Transverse colon (tissue), 4 donors: Measurements from ENCODE around the gene SAMHD1. TPM values are rescaled to one million over a fixed set of nuclear protein-coding genes. Genes with fewer than 3 reads are reported as not detected.

Experiments used
- DNase-seq: peaks from one replicate; pipeline ENCODE4 v3.0.0-alpha.2; 2019
- H3K27ac ChIP-seq, 4 donors: fragments of 200-600 bp; sonication (generic); 2 replicates each; pipeline ENCODE4 v1.5.1; 2016 to 2018; ENCODE audit warnings: inconsistent platforms in 4 of 4
- H3K27me3 ChIP-seq: fragments of 200-600 bp; sonication (generic); 2 replicates; pipeline ENCODE4 v1.5.1; 2017; ENCODE audit warnings: inconsistent platforms
- H3K36me3 ChIP-seq, 4 donors: fragments of 200-600 bp; sonication (generic); 2 replicates each; pipeline ENCODE4 v1.5.1; 2017 to 2019; ENCODE audit warnings: inconsistent platforms in 4 of 4
- H3K4me1 ChIP-seq, 4 donors: fragments of 200-600 bp; sonication (generic); 2 replicates each; pipeline ENCODE4 v1.5.1; 2017 to 2020; ENCODE audit warnings: inconsistent platforms in 4 of 4
- H3K4me3 ChIP-seq, 4 donors: fragments of 200-600 bp; sonication (generic); 1 replicate in 1 of 4; 2 replicates in 3 of 4; pipeline versions ENCODE4 v1.5.1 to v1.6.1; 2017 to 2019; ENCODE audit warnings: inconsistent platforms in 4 of 4
- H3K9me3 ChIP-seq, 2 donors: fragments of 200-600 bp; sonication (generic); 2 replicates each; pipeline ENCODE4 v1.5.1; 2017 to 2019; ENCODE audit warnings: inconsistent platforms in 2 of 2
- EP300 ChIP-seq: sonication (generic); formaldehyde crosslinking; IDR thresholded peaks from one replicate; pipeline ENCODE4 v1.6.1; 2017; ENCODE audit warnings: antibody characterized with exemption, low read depth
- POLR2A ChIP-seq: fragments of 450-650 bp; IDR thresholded peaks from one replicate; pipeline ENCODE4 v1.6.1; 2016; ENCODE audit warnings: antibody characterized with exemption, mild to moderate bottlenecking, moderate library complexity
- POLR2AphosphoS5 ChIP-seq, 3 donors: sonication (generic); formaldehyde crosslinking; IDR thresholded peaks; one replicate each; pipeline ENCODE4 v1.6.1; 2016; ENCODE audit warnings: antibody characterized with exemption in 3 of 3
- WGBS, 2 donors: methylation state at CpG; one replicate each; pipeline ENCODE4 v1.1.5; 2018; ENCODE audit warnings: low coverage in 1 of 2; 5-methylcytosine and 5-hydroxymethylcytosine counted together
- in situ Hi-C, 4 donors: fragments of 200-750 bp; cut with MboI; loops; one replicate each; pipeline versions ENCODE4 v1.15.0 to v1.15.1; 2017; ENCODE audit warnings: low sequenced_read_pairs in 3 of 4, low pct_ligation_motif_present in 1 of 4, low pct_unique_long_range_greater_than_20kb in 1 of 4
- intact Hi-C: fragments of 100-400 bp; cut with DNase I; formaldehyde crosslinking; loops from one replicate; pipeline ENCODE4 v1.15.1; 2023; ENCODE audit warnings: low total_unique reads
- total RNA-seq, 4 donors: library from RNA; depleted of rRNA; stranded (reverse); fragments of >200 nt; gene quantifications; one replicate each; pipeline ENCODE4 v1.1.0, GENCODE V29; 2016
- TF ChIP-seq, protein P1 (sequence below), 5 experiments: fragments of 200-600 bp in 3 of 5; fragments of 450-650 bp in 2 of 5; sonication (generic) in 3 of 5; IDR thresholded peaks; 1 replicate in 2 of 5; 2 replicates in 3 of 5; pipeline ENCODE4 v1.5.1; 2016 to 2017; ENCODE audit warnings: antibody characterized with exemption in 5 of 5, inconsistent platforms in 3 of 5, mild to moderate bottlenecking in 2 of 5, moderate library complexity in 1 of 5

The SAMHD1 gene
- total RNA-seq, 4 donors from 2014 or later, result 40.6 to 96.9 (median 70.6) TPM

DNA sequence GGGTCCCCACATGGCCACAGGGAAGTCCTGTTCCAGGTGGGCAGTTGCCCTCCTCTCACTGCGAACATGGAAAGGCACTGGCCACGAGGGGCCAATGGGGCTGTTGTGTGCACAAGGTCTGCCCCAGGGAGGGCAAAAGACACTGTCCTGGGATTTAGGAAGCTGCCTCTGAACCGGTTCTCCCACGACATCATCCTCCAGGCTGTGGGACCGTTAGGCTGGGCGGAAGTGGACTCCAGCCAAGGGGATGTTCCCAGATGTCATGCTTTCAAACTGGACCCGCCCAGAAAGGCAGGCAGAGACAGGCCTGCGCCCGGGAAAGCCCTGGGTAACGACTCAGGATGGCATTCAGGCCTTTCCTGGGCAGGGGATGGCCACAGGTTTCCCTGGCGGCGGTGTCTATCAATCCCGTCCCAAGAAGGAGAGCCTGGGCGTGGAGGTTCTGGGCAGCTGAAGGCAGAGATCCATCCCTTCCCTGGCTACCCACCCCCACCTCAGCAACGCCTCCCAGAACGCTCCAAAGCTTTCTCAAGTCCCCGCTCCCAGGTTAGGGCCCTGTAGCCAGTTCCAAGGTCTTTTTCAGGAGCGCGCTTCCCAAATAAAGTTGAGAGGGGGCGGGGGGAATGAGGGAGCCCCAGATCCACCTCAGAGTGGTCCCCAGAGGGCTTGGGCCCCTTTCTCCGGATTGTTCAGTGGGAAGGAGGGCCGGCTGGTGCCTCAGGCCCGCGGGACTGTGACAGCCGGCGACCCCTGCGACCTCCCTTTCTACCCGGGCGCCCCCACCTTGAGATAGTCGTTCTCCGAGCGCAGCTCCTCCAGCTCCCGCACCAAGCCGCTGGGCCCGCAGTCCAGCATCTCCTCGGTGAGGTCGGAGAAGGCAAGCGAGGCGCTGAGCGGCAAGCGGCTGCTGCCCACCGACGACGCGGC, 89.4 kb downstream of the SAMHD1 start:
- peak; percentile 80 for DNase-seq
- in situ Hi-C loops (no loop called here), intact Hi-C loops (no loop called here)
- TF ChIP-seq POLR2A, result peak; percentile 40
- TF ChIP-seq EP300, result no peak
- TF ChIP-seq POLR2AphosphoS5 (IDR thresholded peaks at IDR 0.05), result peak; percentile 77 to 84 (median 78)
- peak overlapping the region; percentile 55 to 70 (median 60) for H3K4me3 ChIP-seq
- H3K4me1 ChIP-seq, result peaks cover 32 to 59% (median 44%) of the 10 kb centered on the region in 4 donors
- H3K9me3 ChIP-seq, result no peaks in the 10 kb centered on the region
- H3K36me3 ChIP-seq, result no peaks in the 10 kb centered on the region
- WGBS, 2 donors, result 47% methylated on average over 30 of the region's 45 CpGs; no CpG with 5 or more reads in 1 of the 2 donors
- H3K27ac ChIP-seq, result peak overlapping the region; percentile 87 to 95 (median 89)
- no peaks in the 10 kb centered on the region for H3K27me3 ChIP-seq

DNA sequence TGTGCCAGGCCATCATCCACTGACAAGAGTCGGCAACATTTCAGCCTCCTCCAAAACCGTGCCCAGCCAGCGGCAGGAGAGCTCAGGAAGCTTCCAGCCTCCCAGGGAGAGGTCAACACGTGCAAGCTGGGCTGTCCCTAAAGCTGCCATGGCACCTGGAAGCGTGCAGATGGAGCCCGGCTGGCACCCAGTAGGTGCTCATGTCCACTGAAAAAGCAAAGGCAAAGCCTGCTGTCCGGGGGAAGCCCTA, 90.0 kb downstream of the SAMHD1 start:
- Histone ChIP-seq H3K36me3 (no peaks in the 10 kb centered on the region), H3K9me3 (no peaks in the 10 kb centered on the region), H3K4me1 (peaks cover 36 to 65% (median 48%) of the 10 kb centered on the region in 4 donors), H3K27ac (peak overlapping the region; percentile 87 to 95 (median 89)), H3K27me3 (no peaks in the 10 kb centered on the region), H3K4me3 (peak overlapping the region; percentile 4 to 70 (median 60))
- in situ Hi-C loops (no loop called here), intact Hi-C loops (no loop called here)
- no peak for DNase-seq
- WGBS, 2 donors, result 77% methylated on average over 7 of the region's 7 CpGs; no CpG with 5 or more reads in 1 of the 2 donors
- TF ChIP-seq POLR2AphosphoS5 (IDR thresholded peaks at IDR 0.05) (no peak), EP300 (no peak), POLR2A (no peak)
- TF ChIP-seq, protein P1, sequence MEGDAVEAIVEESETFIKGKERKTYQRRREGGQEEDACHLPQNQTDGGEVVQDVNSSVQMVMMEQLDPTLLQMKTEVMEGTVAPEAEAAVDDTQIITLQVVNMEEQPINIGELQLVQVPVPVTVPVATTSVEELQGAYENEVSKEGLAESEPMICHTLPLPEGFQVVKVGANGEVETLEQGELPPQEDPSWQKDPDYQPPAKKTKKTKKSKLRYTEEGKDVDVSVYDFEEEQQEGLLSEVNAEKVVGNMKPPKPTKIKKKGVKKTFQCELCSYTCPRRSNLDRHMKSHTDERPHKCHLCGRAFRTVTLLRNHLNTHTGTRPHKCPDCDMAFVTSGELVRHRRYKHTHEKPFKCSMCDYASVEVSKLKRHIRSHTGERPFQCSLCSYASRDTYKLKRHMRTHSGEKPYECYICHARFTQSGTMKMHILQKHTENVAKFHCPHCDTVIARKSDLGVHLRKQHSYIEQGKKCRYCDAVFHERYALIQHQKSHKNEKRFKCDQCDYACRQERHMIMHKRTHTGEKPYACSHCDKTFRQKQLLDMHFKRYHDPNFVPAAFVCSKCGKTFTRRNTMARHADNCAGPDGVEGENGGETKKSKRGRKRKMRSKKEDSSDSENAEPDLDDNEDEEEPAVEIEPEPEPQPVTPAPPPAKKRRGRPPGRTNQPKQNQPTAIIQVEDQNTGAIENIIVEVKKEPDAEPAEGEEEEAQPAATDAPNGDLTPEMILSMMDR (IDR thresholded peaks at IDR 0.05), result no peak

DNA sequence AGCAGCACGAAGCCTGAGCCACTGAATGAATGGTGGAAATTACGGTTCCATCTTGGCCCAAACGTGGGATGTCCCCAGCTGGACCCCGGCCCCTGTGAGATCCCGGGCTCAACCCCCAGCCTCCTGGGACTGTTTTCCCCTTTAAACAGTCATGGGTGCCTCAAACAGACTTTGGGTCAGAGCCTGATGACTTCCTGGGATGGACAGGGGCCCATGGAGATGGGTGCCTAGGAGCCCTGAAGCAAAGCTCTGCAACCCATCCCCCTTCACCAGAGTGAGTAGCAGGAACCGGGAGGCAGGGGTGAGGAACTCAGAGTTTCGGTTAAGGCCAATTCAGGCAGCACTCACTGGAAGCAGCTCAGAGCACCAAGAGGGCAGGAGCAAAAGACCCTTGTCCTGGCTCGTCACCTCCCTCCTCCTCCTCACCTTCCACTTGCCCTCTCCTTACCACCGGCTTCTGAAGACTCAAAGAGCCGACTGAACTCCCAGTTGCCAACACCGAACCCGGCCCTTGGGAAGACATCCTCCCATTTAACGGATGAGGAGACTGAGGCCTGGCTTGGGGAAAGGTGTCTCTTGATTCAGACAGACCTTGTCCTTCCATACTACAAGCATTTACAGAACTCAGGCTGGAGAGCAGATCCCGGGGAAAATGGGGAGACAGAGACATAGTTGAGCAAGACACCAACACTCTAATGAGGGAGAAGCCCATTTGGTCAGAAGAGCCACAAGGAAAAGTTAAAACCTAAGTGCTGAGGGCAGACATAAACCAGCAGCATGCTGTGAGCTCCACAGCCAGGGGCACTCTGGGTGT, 90.5 kb downstream of the SAMHD1 start:
- Histone ChIP-seq H3K27ac (peak overlapping the region; percentile 87 to 95 (median 89)), H3K36me3 (no peaks in the 10 kb centered on the region), H3K4me3 (peak overlapping the region in 2 of 4 donors; percentile 60 to 70), H3K9me3 (no peaks in the 10 kb centered on the region), H3K27me3 (no peaks in the 10 kb centered on the region), H3K4me1 (peaks cover 41 to 70% (median 53%) of the 10 kb centered on the region in 4 donors)
- 79 to 97% methylated on average over 6 to 14 of the region's 14 CpGs for WGBS, 2 donors
- intact Hi-C loops (no loop called here), in situ Hi-C loops (no loop called here)
- DNase-seq, result no peak
- TF ChIP-seq, protein P1 (IDR thresholded peaks at IDR 0.05), result no peak
- TF ChIP-seq POLR2A, result no peak
- TF ChIP-seq POLR2AphosphoS5 (IDR thresholded peaks at IDR 0.05), result no peak
- no peak for TF ChIP-seq EP300

DNA sequence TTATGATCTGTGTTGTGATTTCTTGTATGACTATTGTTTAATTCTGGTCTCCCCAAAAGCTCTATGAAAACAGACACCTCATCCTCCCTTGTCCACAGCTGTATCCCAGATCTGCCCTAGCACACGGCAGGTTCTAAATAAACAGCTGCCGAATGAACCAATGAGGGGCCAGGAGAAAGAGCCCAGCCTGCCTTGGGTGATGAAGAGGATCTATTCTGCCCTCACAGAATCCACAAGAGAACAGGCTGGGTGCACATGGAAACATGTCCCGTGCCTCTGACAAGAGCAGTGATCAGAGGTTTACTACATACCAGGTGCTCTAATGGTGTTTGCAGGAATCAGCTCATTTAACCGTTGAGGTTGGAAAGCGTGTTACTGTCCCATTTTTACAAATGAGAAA, 91.2 kb downstream of the SAMHD1 start:
- TF ChIP-seq POLR2A, result no peak
- TF ChIP-seq POLR2AphosphoS5 (IDR thresholded peaks at IDR 0.05), result no peak
- TF ChIP-seq EP300, result no peak
- TF ChIP-seq, protein P1 (IDR thresholded peaks at IDR 0.05), result no peak
- no peak for DNase-seq
- Histone ChIP-seq H3K27me3 (no peaks in the 10 kb centered on the region), H3K36me3 (no peaks in the 10 kb centered on the region), H3K4me3 (no peak overlapping the region), H3K27ac (peak overlapping the region; percentile 87 to 95 (median 89)), H3K9me3 (no peaks in the 10 kb centered on the region), H3K4me1 (peaks cover 43 to 77% (median 59%) of the 10 kb centered on the region in 4 donors)
- intact Hi-C loops, result no loop called here
- 69% methylated on average over 5 of the region's 5 CpGs; no CpG with 5 or more reads in 1 of the 2 donors for WGBS, 2 donors
- in situ Hi-C loops, result no loop called here
